Esophagus squamous epithelium (tissue), 5 donors: ENCODE data around the gene PPP1R37. TPM values are rescaled to one million over a fixed set of nuclear protein-coding genes. Genes with fewer than 3 reads are reported as not detected.

Experiments used
- DNase-seq: peaks from one replicate; lab custom pipeline; 2025; lab: John Stamatoyannopoulos, UW
- H3K27ac ChIP-seq, 4 donors: fragments of 200-600 bp; sonication (generic); one replicate each; pipeline ENCODE4 v1.5.1; 2016 to 2019; ENCODE audit warnings: mild to moderate bottlenecking in 1 of 4
- H3K27me3 ChIP-seq, 4 donors: fragments of 200-600 bp; sonication (generic); 1 replicate in 3 of 4; 2 replicates in 1 of 4; pipeline versions ENCODE4 v1.5.1 to v1.6.0; 2017 to 2021; ENCODE audit warnings: antibody characterized with exemption in 1 of 4
- H3K36me3 ChIP-seq, 3 donors: fragments of 200-600 bp; sonication (generic); one replicate each; pipeline ENCODE4 v1.5.1; 2016 to 2019
- H3K4me1 ChIP-seq, 3 donors: fragments of 200-600 bp; sonication (generic); one replicate each; pipeline ENCODE4 v1.5.1; 2017 to 2019
- H3K4me3 ChIP-seq, 4 donors: fragments of 200-600 bp; sonication (generic); 1 replicate in 3 of 4; 2 replicates in 1 of 4; pipeline ENCODE4 v1.5.1; 2016 to 2019; ENCODE audit warnings: mild to moderate bottlenecking in 2 of 4, moderate library complexity in 1 of 4
- H3K9me3 ChIP-seq, 3 donors: fragments of 200-600 bp; sonication (generic); one replicate each; pipeline ENCODE4 v1.5.1; 2016 to 2019
- POLR2A ChIP-seq, 4 donors: fragments of 450-650 bp; IDR thresholded peaks; one replicate each; pipeline ENCODE4 v1.6.1; 2017; ENCODE audit warnings: antibody characterized with exemption in 4 of 4, mild to moderate bottlenecking in 4 of 4, moderate library complexity in 3 of 4
- WGBS, 2 donors: methylation state at CpG; one replicate each; pipeline ENCODE4 v1.1.5; 2018; 5-methylcytosine and 5-hydroxymethylcytosine counted together
- intact Hi-C: fragments of 100-400 bp; cut with DNase I; formaldehyde crosslinking; loops from one replicate; pipeline ENCODE4 v1.15.0; 2022
- total RNA-seq, 4 donors: library from RNA; depleted of rRNA; stranded (reverse); fragments of >200 nt; gene quantifications; one replicate each; pipeline ENCODE4 v1.1.0, GENCODE V29; 2016
- TF ChIP-seq, protein P1 (sequence below), 6 experiments: fragments of 450-650 bp in 4 of 6; fragments of 200-600 bp in 2 of 6; sonication (generic) in 2 of 6; IDR thresholded peaks; one replicate each; pipeline ENCODE4 v1.5.1; 2016 to 2019; ENCODE audit warnings: antibody characterized with exemption in 6 of 6, mild to moderate bottlenecking in 4 of 6, moderate library complexity in 4 of 6
- donor health status: DM: yes; HTN: yes; CAD: no.

Gene PPP1R37
- total RNA-seq, 4 donors from 2014 or later, result 25.1 to 35.5 (median 30.8) TPM

DNA sequence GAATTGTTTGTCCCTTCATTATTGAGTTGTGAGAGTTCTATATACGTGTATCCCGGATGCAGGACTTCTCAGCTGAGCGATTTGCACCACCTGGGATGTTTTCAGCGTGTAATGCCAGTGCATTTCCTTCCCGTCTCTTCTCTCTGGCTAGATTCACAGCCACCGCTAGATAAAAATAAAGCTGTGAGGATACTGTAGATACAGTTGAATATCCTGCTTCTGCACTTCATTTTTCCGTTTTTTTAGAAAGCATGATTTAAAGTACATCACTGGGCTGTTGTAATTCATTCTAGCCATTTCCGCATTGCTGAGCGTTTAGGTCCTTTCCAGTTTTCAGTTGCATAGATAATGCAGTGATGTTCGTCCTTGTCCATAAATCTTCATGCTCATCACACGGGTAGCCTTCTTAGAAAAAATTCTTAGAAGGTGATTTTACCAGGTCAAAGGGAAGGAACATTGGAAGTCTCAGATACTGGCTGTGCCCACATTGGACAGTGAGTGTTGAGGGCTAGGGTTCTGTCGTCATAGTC is 14.7 kb downstream of the PPP1R37 start:
- 77 to 88% methylated on average over 12 of the region's 12 CpGs for WGBS, 2 donors
- peaks cover 8 to 41% (median 15%) of the 10 kb centered on the region in 3 donors for H3K4me1 ChIP-seq

DNA sequence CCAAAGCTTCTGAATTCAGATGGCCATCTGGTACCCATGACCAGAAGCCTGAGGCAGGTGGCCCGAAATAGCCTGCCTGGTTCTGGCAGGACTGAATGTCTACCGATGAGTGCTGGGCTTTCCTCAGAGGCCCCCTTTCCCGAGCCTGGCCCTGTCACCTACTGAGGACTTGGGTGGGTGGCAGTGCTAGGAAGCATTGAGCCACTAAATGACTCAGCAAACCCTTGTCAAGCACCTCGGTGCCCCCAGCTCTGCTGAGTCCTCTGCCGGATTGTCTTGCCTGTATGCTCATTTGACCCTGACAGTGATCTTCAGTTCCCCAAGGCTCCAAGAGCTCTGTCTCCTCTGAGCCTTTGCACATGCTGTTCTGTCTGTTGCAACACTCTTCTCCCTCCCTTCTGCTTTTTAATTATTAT is 17.9 kb downstream of the PPP1R37 start:
- DNase-seq, result no peak
- H3K27me3 ChIP-seq, result no peaks in the 10 kb centered on the region
- peaks cover 0 to 4% (median 0%) of the 10 kb centered on the region in 3 donors for H3K36me3 ChIP-seq
- no peaks in the 10 kb centered on the region for H3K9me3 ChIP-seq
- WGBS, 2 donors, result 70 to 72% methylated on average over 4 to 5 of the region's 5 CpGs
- intact Hi-C loops, result no loop called here
- peaks cover 0 to 42% (median 10%) of the 10 kb centered on the region in 3 donors for H3K4me1 ChIP-seq
- TF ChIP-seq POLR2A (IDR thresholded peaks at IDR 0.05), result no peak
- TF ChIP-seq, protein P1, sequence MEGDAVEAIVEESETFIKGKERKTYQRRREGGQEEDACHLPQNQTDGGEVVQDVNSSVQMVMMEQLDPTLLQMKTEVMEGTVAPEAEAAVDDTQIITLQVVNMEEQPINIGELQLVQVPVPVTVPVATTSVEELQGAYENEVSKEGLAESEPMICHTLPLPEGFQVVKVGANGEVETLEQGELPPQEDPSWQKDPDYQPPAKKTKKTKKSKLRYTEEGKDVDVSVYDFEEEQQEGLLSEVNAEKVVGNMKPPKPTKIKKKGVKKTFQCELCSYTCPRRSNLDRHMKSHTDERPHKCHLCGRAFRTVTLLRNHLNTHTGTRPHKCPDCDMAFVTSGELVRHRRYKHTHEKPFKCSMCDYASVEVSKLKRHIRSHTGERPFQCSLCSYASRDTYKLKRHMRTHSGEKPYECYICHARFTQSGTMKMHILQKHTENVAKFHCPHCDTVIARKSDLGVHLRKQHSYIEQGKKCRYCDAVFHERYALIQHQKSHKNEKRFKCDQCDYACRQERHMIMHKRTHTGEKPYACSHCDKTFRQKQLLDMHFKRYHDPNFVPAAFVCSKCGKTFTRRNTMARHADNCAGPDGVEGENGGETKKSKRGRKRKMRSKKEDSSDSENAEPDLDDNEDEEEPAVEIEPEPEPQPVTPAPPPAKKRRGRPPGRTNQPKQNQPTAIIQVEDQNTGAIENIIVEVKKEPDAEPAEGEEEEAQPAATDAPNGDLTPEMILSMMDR (IDR thresholded peaks at IDR 0.05), result no peak
- no peak overlapping the region for H3K27ac ChIP-seq
- no peak overlapping the region for H3K4me3 ChIP-seq

More for the DNA sequence above, 14.7 kb downstream of the PPP1R37 start:
- intact Hi-C loops, result no loop called here
- no peaks in the 10 kb centered on the region for H3K27me3 ChIP-seq
- DNase-seq, result no peak
- peaks cover 0 to 4% (median 0%) of the 10 kb centered on the region in 3 donors for H3K36me3 ChIP-seq
- TF ChIP-seq, protein P1 (IDR thresholded peaks at IDR 0.05), result no peak
- no peak for TF ChIP-seq POLR2A (IDR thresholded peaks at IDR 0.05)
- no peaks in the 10 kb centered on the region for H3K9me3 ChIP-seq
- no peak overlapping the region for H3K27ac ChIP-seq
- no peak overlapping the region for H3K4me3 ChIP-seq

DNA sequence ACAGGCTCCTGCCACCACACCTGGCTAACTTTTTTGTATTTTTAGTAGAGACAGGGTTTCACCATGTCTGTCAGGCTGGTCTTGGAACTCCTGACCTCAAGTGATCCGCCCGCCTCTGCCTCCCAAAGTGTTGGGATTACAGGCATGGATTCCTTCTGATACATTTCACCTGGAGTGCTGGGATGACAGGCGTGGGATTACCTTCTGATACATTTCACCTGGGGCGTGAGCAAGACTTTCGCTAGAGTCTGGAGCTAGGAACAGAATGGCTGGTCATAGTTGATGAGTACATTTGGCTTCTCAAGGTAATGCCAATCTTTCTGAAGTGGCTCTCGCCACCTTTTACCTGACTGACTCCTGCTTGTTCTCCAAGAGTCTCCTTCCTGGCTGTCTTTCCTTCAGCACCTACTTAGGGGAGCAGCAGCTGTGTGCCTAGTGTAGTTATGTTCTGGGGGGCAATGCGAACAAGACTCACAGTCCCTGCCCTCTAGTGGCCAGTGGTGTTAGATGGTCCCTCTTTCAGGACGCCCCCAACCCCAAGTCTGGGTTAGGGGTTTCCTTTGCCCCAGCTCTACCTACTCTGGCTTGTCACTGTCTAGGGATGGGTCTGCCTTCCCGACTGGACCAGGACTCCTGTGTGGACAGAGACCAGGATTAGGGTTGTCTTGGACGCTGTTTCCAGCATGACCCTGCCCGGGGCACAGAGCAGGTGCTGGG is 19.3 kb downstream of the PPP1R37 start:
- no peaks in the 10 kb centered on the region for H3K27me3 ChIP-seq

DNA sequence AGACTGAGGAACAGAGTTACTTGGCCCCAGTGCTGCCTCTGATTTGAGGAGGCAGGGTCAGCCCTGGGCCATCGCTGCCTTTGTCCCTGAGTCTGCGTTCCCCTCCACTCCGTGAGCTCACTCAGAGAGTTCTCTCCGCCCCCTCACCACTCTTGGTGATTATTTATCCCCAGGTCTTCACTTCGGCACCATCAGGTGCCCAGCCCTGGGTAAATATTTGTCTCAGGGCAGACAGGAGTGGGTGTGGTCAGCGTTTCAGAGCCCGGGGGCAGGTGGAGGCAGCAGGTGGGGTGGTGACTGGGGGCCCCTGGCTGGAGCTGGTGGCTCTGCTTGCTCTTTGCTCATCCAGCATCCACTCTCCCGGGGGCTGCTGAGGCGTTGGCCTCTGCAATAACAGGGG is 20.6 kb downstream of the PPP1R37 start:
- intact Hi-C loops, result no loop called here
- Histone ChIP-seq H3K4me1 (peaks cover 0 to 66% (median 14%) of the 10 kb centered on the region in 3 donors), H3K36me3 (peaks cover 0 to 4% (median 0%) of the 10 kb centered on the region in 3 donors), H3K27ac (no peak overlapping the region), H3K27me3 (no peaks in the 10 kb centered on the region), H3K9me3 (no peaks in the 10 kb centered on the region), H3K4me3 (no peak overlapping the region)
- WGBS, 2 donors, result 53 to 94% methylated on average over 3 to 7 of the region's 9 CpGs
- no peak for TF ChIP-seq POLR2A (IDR thresholded peaks at IDR 0.05)
- TF ChIP-seq, protein P1 (IDR thresholded peaks at IDR 0.05), result no peak
- no peak for DNase-seq

More for the DNA sequence above, 19.3 kb downstream of the PPP1R37 start:
- H3K4me1 ChIP-seq, result peaks cover 0 to 53% (median 13%) of the 10 kb centered on the region in 3 donors
- intact Hi-C loops, result no loop called here
- peaks cover 0 to 4% (median 0%) of the 10 kb centered on the region in 3 donors for H3K36me3 ChIP-seq
- no peak overlapping the region for H3K27ac ChIP-seq
- DNase-seq, result no peak
- TF ChIP-seq POLR2A (IDR thresholded peaks at IDR 0.05), result no peak
- TF ChIP-seq, protein P1 (IDR thresholded peaks at IDR 0.05), result no peak
- WGBS, 2 donors, result 89 to 93% methylated on average over 4 to 5 of the region's 11 CpGs
- no peak overlapping the region for H3K4me3 ChIP-seq
- H3K9me3 ChIP-seq, result no peaks in the 10 kb centered on the region

DNA sequence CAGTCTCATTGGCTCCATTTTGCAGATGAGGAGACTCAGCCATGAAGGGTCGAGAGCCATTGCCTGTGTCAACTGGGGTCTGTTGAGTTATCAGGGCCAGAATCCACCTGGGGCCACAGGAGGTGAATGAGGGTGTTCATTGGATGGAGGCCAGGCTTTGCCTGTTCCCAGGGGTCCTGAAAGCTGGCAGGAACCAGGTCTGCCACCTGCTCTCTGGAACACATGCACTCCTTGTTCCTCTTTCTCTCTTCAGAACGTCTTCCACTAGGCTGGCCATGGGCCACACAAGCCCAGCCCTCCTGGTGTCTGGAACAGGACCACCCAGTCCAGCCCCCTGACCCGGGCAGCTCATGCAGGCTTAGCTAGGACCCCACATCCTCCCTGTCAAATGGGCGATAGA is 21.1 kb downstream of the PPP1R37 start:
- H3K27ac ChIP-seq, result no peak overlapping the region
- no peak for DNase-seq
- TF ChIP-seq POLR2A (IDR thresholded peaks at IDR 0.05), result no peak
- TF ChIP-seq, protein P1 (IDR thresholded peaks at IDR 0.05), result no peak
- H3K4me1 ChIP-seq, result peaks cover 0 to 68% (median 14%) of the 10 kb centered on the region in 3 donors
- peaks cover 0 to 4% (median 0%) of the 10 kb centered on the region in 3 donors for H3K36me3 ChIP-seq
- WGBS, 2 donors, result 63% methylated on average over 1 of the region's 4 CpGs; no CpG with 5 or more reads in 1 of the 2 donors
- no peak overlapping the region for H3K4me3 ChIP-seq
- no peaks in the 10 kb centered on the region for H3K27me3 ChIP-seq
- H3K9me3 ChIP-seq, result no peaks in the 10 kb centered on the region
- intact Hi-C loops, result no loop called here
